HepG2 (cell line): ENCODE results near the gene NUP54. TPM values are rescaled to one million over a fixed set of nuclear protein-coding genes. Genes with fewer than 3 reads are reported as not detected.

Experiments used
- ATAC-seq: fragments of 200-7000 bp; cut with Tn5 transposase; 3 replicates; pipeline ENCODE4 v1.9.1; 2020; ENCODE audit warnings: mild to moderate bottlenecking, moderate library complexity
- BruUV-seq: library from RNA; stranded (reverse); fragments of 400-500 nt; replicated peaks from 2 replicates; lab custom pipeline; 2021; lab: Mats Ljungman, UMichigan
- CTCF ChIA-PET: fragments of 300-600 bp; formaldehyde crosslinking; extraction: SDS; loops from one replicate; lab custom pipeline; 2021; ENCODE audit warnings: low total read pairs, inconsistent platforms, low intra/inter-chr PET ratio; lab: Yijun Ruan, JAX
- POLR2A ChIA-PET: fragments of 350-600 bp; sonication (Branson Sonifier 250); formaldehyde crosslinking; loops from one replicate; lab custom pipeline; 2020; ENCODE audit warnings: antibody characterized with exemption, inconsistent platforms; lab: Yijun Ruan, JAX
- DNase-seq: peaks from one replicate; pipeline ENCODE4 v3.0.0-alpha.2; 2015; ENCODE audit warnings: low spot score
- FAIRE-seq: peaks from 3 replicates; lab custom pipeline; 2011; peaks lifted over from hg19 to GRCh38; lab: Jason Lieb, UNC
- H2AFZ ChIP-seq: one replicate; pipeline ENCODE4 v1.6.1; 2011; ENCODE audit warnings: low read length, inconsistent platforms
- H3K27ac ChIP-seq: fragments of 300-600 bp; 3 replicates; pipeline ENCODE4 v1.8.0; 2011; ENCODE audit warnings: mixed run types, mild to moderate bottlenecking, mixed read lengths, low read length, inconsistent platforms; ENCODE audit not compliant: insufficient read depth; ENCODE audit errors: extremely low read length
- H3K27me3 ChIP-seq, 2 experiments: fragments of 200-600 bp in 1 of 2; 2 replicates in 1 of 2; 3 replicates in 1 of 2; pipeline versions ENCODE4 v1.6.0 to v1.8.0; 2011; ENCODE audit warnings: low read length in 2 of 2, mild to moderate bottlenecking in 2 of 2, moderate library complexity in 2 of 2, inconsistent platforms in 1 of 2; ENCODE audit not compliant: insufficient read depth in 2 of 2, control insufficient read depth in 1 of 2
- H3K36me3 ChIP-seq, 2 experiments: fragments of 200-600 bp in 1 of 2; replicated peaks in 1 of 2; 2 replicates in 1 of 2; 3 replicates in 1 of 2; pipeline versions ENCODE4 v1.5.1 to v1.8.0; 2011; ENCODE audit warnings: low read length in 2 of 2, inconsistent platforms in 1 of 2; ENCODE audit not compliant: insufficient read depth in 2 of 2, control insufficient read depth in 1 of 2
- H3K4me1 ChIP-seq: 2 replicates; pipeline ENCODE4 v1.5.1; 2012; ENCODE audit warnings: low read length, inconsistent platforms; ENCODE audit not compliant: insufficient read depth
- H3K4me2 ChIP-seq: 2 replicates; pipeline ENCODE4 v1.6.0; 2011; ENCODE audit warnings: low read depth, low read length, inconsistent platforms
- H3K4me3 ChIP-seq, 3 experiments: fragments of 200-600 bp in 1 of 3; sonication (generic), shearing (Covaris generic) in 1 of 3; replicated peaks in 1 of 3; 2 replicates each; pipeline ENCODE4 v1.5.1; 2011 to 2016; ENCODE audit warnings: low read length in 3 of 3, inconsistent platforms in 2 of 3, low read depth in 2 of 3, mild to moderate bottlenecking in 2 of 3, control low read depth in 1 of 3, mixed read lengths in 1 of 3; ENCODE audit not compliant: insufficient read depth in 1 of 3
- H3K79me2 ChIP-seq: one replicate; pipeline ENCODE4 v1.6.1; 2011; ENCODE audit warnings: low read length, inconsistent platforms; ENCODE audit not compliant: insufficient read depth
- H3K9ac ChIP-seq: 2 replicates; pipeline ENCODE4 v1.6.0; 2011; ENCODE audit warnings: mild to moderate bottlenecking, low read depth, low read length, inconsistent platforms; ENCODE audit not compliant: insufficient read depth
- H3K9me3 ChIP-seq: 2 replicates; pipeline ENCODE4 v1.5.1; 2012; ENCODE audit warnings: mild to moderate bottlenecking, low read length
- H4K20me1 ChIP-seq: 2 replicates; pipeline ENCODE4 v1.6.0; 2011; ENCODE audit warnings: inconsistent platforms, mild to moderate bottlenecking, low read length, moderate library complexity; ENCODE audit not compliant: insufficient read depth
- EP300 ChIP-seq, 3 experiments: sonication (generic) in 1 of 3; formaldehyde crosslinking in 1 of 3; IDR thresholded peaks; 2 replicates each; pipeline versions ENCODE4 v1.5.1 to v1.6.1; 2011 to 2020; ENCODE audit warnings: low read depth in 2 of 3, low read length in 2 of 3, borderline replicate concordance in 1 of 3, improper control_type of control experiment in 1 of 3, mild to moderate bottlenecking in 1 of 3, missing genetic modification reagents in 1 of 3, moderate library complexity in 1 of 3
- HCFC1 ChIP-seq: fragments of 150-350 bp; IDR thresholded peaks from 2 replicates; pipeline ENCODE4 v1.6.1; 2014; ENCODE audit warnings: low read depth, low read length
- HNF4A ChIP-seq: sonication (generic); formaldehyde crosslinking; IDR thresholded peaks from 2 replicates; pipeline ENCODE4 v1.4.0; 2020; ENCODE audit warnings: missing genetic modification reagents
- MEIS2 ChIP-seq: sonication (generic); formaldehyde crosslinking; IDR thresholded peaks from 2 replicates; pipeline ENCODE4 v1.9.0; 2021; ENCODE audit warnings: mild to moderate bottlenecking, missing genetic modification reagents
- MIXL1 ChIP-seq: IDR thresholded peaks from 2 replicates; pipeline ENCODE4 v1.6.1; 2016
- NR2C2 ChIP-seq: sonication (generic); formaldehyde crosslinking; IDR thresholded peaks from 2 replicates; pipeline ENCODE4 v1.4.0; 2020; ENCODE audit warnings: missing genetic modification reagents, mild to moderate bottlenecking, moderate library complexity, borderline replicate concordance
- SATB2 ChIP-seq: sonication (generic); formaldehyde crosslinking; IDR thresholded peaks from 2 replicates; pipeline ENCODE4 v1.5.0; 2020; ENCODE audit warnings: missing genetic modification reagents
- ZBTB21 ChIP-seq: sonication (generic); formaldehyde crosslinking; IDR thresholded peaks from 2 replicates; pipeline ENCODE4 v1.4.0; 2020; ENCODE audit warnings: missing genetic modification reagents
- WGBS: methylation state at CpG from one replicate; pipeline ENCODE4 v1.1.6; 2017; ENCODE audit warnings: low lambda C conversion rate; 5-methylcytosine and 5-hydroxymethylcytosine counted together
- in situ Hi-C: cut with HindIII; loops from 2 replicates; pipeline ENCODE4 v1.10.0; 2017; ENCODE audit warnings: low pct_unique_long_range_greater_than_20kb; ENCODE audit not compliant: extremely low pct_ligation_motif_present
- intact Hi-C: fragments of 100-400 bp; cut with micrococcal nuclease; formaldehyde crosslinking; loops from one replicate; pipeline ENCODE4 v1.10.0; 2022; ENCODE audit not compliant: unreplicated experiment
- polyA plus RNA-seq, 8 experiments: library from polyadenylated mRNA; depleted of rRNA in 3 of 8; stranded (reverse) in 7 of 8; unstranded in 1 of 8; fragments of >200 nt; fragmentation: Illumina TruSeq in 4 of 8; extraction: Trizol in 4 of 8; gene quantifications; 2 replicates each; pipeline versions ENCODE4 v1.2.1 to v1.2.3, GENCODE V29; 2011 to 2016; ENCODE audit warnings: low read depth in 4 of 8, missing spikeins in 1 of 8, mixed read lengths in 1 of 8; ENCODE audit not compliant: insufficient read depth in 1 of 8
- total RNA-seq, 5 experiments: library from RNA; depleted of rRNA; stranded (reverse); fragments of >200 nt; fragmentation: Illumina TruSeq; extraction: Trizol; gene quantifications; 2 replicates each; pipeline ENCODE4 v1.2.3, GENCODE V29; 2016; ENCODE audit warnings: low read depth in 1 of 5
- TF ChIP-seq, protein P1 (sequence below): sonication (generic); formaldehyde crosslinking; IDR thresholded peaks from 2 replicates; pipeline ENCODE4 v1.5.0; 2020; ENCODE audit warnings: mild to moderate bottlenecking, low read depth, missing genetic modification reagents, borderline replicate concordance
- TF ChIP-seq, protein P2 (sequence below): sonication (generic); formaldehyde crosslinking; IDR thresholded peaks from 2 replicates; pipeline ENCODE4 v1.8.0; 2022; ENCODE audit warnings: missing genetic modification reagents, mild to moderate bottlenecking, inconsistent platforms, borderline replicate concordance
- TF ChIP-seq, protein P3 (sequence below): sonication (generic); formaldehyde crosslinking; IDR thresholded peaks from 2 replicates; pipeline ENCODE4 v1.4.0; 2020; ENCODE audit warnings: missing genetic modification reagents, mild to moderate bottlenecking, borderline replicate concordance
- TF ChIP-seq, protein P4 (sequence below): sonication (generic); formaldehyde crosslinking; IDR thresholded peaks from 2 replicates; pipeline ENCODE4 v1.4.0; 2020; ENCODE audit warnings: missing genetic modification reagents, borderline replicate concordance

NUP54 gene
- total and polyA plus RNA-seq, 2 of the 13 experiments (the other 11 are each of a cell fraction or from before 2014, with no cell fraction given), result 36.1 to 69.3 TPM

DNA sequence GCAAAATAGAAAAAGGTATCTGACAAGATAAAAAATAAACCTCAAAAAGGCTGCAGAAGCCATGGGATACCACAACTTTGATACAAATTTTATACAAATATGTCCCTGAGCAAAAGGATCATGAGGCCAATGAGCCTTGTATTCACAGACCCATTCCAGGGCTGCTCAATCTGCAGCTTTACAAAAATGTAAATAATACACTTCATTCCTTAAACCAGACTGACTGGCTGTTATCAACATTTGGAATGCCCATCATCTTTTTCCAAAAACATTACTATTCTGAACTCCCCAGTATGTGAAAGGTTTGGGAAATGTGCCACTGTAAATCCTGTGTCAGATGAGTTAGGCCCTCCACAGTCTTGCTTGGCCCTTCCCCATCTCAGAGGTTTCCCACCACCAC lies 40.0 kb upstream of the NUP54 start (continued):
- TF ChIP-seq HNF4A (no peak), HCFC1 (no peak), MEIS2 (CRISPR knock-in tag) (no peak)
- TF ChIP-seq, protein P1, sequence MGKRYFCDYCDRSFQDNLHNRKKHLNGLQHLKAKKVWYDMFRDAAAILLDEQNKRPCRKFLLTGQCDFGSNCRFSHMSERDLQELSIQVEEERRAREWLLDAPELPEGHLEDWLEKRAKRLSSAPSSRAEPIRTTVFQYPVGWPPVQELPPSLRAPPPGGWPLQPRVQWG (CRISPR knock-in tag), result no peak
- TF ChIP-seq, protein P2, sequence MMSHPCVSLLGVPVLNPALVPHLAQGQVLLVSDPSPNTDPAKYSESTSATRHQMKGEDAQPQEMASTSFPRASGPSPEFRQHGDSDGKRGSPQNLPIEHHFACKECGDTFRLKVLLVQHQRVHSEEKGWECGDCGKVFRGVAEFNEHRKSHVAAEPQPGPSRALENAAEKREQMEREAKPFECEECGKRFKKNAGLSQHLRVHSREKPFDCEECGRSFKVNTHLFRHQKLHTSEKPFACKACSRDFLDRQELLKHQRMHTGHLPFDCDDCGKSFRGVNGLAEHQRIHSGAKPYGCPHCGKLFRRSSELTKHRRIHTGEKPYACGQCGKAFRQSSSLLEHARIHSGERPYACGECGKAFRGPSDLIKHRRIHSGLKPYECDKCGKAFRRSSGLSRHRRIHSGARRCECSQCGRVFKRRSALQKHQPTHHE (CRISPR knock-in tag), result no peak
- TF ChIP-seq, all 625 proteins: peak for 0

DNA sequence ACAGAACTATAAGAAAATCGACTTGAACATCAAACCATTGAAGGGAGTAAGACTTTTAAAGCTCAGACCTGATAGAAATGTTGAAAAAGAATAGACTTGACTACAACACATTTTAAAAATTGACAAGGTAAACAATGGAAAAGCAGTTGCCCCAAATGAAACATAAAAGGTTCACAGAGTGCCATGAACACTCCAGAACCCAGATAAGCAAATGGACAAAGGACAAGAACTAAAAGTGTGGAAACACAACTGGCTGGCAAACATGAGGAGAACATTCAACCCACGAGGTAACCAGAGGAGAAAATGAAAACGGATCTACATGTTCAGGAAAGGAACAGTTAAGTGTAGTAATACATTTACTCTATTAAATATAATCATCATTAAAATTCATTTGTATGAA lies 39.0 kb upstream of the NUP54 start:
- Histone ChIP-seq H2AFZ (no peak overlapping the region), H3K4me3 (no peak overlapping the region), H3K4me2 (no peak overlapping the region), H3K27me3 (no peaks in the 10 kb centered on the region), H3K9me3 (no peaks in the 10 kb centered on the region), H3K9ac (no peak overlapping the region), H3K36me3 (peaks cover 6 to 21% of the 10 kb centered on the region in 2 experiments), H3K27ac (no peak overlapping the region), H3K79me2 (no peaks in the 10 kb centered on the region), H4K20me1 (no peaks in the 10 kb centered on the region), H3K4me1 (peaks cover 6% of the 10 kb centered on the region; the same call in 1 of the 2 replicates)
- 59% methylated on average over 3 of the region's 3 CpGs for WGBS
- intact Hi-C loops (no loop called here), in situ Hi-C loops (no loop called here)
- ChIA-PET CTCF (no interaction called here), POLR2A (no interaction called here)
- FAIRE-seq (no peak), DNase-seq (no peak), ATAC-seq (no peak)
- BruUV-seq, result no TSS peak
- no peak for TF ChIP-seq EP300 (IDR thresholded peaks at IDR 0.05; ENCODE audit: low read depth in 2 of 2, low read length in 2 of 2)
- TF ChIP-seq EP300 (CRISPR knock-in tag; IDR thresholded peaks at IDR 0.05; ENCODE audit: borderline replicate concordance), result no peak
- TF ChIP-seq MIXL1 (CRISPR knock-in tag), result no peak
- no peak for TF ChIP-seq SATB2 (CRISPR knock-in tag)
- TF ChIP-seq, protein P3, sequence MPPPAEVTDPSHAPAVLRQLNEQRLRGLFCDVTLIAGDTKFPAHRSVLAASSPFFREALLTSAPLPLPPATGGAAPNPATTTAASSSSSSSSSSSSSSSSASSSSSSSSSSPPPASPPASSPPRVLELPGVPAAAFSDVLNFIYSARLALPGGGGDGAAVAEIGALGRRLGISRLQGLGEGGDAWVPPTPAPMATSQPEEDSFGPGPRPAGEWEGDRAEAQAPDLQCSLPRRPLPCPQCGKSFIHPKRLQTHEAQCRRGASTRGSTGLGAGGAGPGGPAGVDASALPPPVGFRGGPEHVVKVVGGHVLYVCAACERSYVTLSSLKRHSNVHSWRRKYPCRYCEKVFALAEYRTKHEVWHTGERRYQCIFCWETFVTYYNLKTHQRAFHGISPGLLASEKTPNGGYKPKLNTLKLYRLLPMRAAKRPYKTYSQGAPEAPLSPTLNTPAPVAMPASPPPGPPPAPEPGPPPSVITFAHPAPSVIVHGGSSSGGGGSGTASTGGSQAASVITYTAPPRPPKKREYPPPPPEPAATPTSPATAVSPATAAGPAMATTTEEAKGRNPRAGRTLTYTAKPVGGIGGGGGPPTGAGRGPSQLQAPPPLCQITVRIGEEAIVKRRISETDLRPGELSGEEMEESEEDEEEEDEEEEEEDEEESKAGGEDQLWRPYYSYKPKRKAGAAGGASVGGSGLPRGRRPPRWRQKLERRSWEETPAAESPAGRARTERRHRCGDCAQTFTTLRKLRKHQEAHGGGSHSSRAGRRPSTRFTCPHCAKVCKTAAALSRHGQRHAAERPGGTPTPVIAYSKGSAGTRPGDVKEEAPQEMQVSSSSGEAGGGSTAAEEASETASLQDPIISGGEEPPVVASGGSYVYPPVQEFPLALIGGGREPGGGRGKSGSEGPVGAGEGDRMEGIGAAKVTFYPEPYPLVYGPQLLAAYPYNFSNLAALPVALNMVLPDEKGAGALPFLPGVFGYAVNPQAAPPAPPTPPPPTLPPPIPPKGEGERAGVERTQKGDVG, result no peak
- TF ChIP-seq ZBTB21 (CRISPR knock-in tag), result no peak
- TF ChIP-seq NR2C2 (CRISPR knock-in tag), result no peak
- TF ChIP-seq, protein P4, sequence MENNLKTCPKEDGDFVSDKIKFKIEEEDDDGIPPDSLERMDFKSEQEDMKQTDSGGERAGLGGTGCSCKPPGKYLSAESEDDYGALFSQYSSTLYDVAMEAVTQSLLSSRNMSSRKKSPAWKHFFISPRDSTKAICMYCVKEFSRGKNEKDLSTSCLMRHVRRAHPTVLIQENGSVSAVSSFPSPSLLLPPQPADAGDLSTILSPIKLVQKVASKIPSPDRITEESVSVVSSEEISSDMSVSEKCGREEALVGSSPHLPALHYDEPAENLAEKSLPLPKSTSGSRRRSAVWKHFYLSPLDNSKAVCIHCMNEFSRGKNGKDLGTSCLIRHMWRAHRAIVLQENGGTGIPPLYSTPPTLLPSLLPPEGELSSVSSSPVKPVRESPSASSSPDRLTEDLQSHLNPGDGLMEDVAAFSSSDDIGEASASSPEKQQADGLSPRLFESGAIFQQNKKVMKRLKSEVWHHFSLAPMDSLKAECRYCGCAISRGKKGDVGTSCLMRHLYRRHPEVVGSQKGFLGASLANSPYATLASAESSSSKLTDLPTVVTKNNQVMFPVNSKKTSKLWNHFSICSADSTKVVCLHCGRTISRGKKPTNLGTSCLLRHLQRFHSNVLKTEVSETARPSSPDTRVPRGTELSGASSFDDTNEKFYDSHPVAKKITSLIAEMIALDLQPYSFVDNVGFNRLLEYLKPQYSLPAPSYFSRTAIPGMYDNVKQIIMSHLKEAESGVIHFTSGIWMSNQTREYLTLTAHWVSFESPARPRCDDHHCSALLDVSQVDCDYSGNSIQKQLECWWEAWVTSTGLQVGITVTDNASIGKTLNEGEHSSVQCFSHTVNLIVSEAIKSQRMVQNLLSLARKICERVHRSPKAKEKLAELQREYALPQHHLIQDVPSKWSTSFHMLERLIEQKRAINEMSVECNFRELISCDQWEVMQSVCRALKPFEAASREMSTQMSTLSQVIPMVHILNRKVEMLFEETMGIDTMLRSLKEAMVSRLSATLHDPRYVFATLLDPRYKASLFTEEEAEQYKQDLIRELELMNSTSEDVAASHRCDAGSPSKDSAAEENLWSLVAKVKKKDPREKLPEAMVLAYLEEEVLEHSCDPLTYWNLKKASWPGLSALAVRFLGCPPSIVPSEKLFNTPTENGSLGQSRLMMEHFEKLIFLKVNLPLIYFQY (CRISPR knock-in tag), result no peak
